Ovary (tissue), 3 donors: ENCODE data around the gene SIGLEC6.

Source experiments
- EP300 ChIP-seq: sonication (generic); formaldehyde crosslinking; IDR thresholded peaks from one replicate; pipeline ENCODE4 v1.6.1; 2017; ENCODE audit warnings: antibody characterized with exemption
- POLR2A ChIP-seq: fragments of 450-650 bp; IDR thresholded peaks from one replicate; pipeline ENCODE4 v1.6.1; 2017; ENCODE audit warnings: antibody characterized with exemption, mild to moderate bottlenecking, moderate library complexity
- TF ChIP-seq, protein P1 (sequence below), 3 donors: fragments of 450-650 bp in 2 of 3; fragments of 200-600 bp in 1 of 3; IDR thresholded peaks; one replicate each; pipeline versions ENCODE4 v1.5.1 to v1.8.0; 2016 to 2022; ENCODE audit warnings: antibody characterized with exemption in 3 of 3, mild to moderate bottlenecking in 1 of 3
- donor health status: DM: no; HTN: no; CAD: no.

DNA sequence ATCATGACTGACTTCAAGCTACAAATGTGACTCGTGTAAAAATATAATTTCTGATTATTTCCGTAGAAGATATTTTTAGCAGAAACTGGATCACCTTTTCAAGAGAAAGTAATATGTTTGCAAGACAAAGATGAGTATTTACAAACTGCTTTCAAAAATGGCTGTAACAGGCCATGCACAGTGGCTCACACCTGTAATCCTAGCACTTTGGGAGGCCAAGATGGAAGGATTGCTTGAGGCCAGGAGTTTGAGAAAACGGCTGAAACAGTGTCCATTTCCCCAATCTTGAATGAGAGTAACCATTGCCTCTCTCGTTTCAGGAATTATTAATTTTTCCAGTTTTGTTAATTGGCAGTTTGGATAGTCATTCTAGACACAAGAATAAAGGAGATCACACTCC lies 36.1 kb upstream of the SIGLEC6 start:
- TF ChIP-seq, protein P1, sequence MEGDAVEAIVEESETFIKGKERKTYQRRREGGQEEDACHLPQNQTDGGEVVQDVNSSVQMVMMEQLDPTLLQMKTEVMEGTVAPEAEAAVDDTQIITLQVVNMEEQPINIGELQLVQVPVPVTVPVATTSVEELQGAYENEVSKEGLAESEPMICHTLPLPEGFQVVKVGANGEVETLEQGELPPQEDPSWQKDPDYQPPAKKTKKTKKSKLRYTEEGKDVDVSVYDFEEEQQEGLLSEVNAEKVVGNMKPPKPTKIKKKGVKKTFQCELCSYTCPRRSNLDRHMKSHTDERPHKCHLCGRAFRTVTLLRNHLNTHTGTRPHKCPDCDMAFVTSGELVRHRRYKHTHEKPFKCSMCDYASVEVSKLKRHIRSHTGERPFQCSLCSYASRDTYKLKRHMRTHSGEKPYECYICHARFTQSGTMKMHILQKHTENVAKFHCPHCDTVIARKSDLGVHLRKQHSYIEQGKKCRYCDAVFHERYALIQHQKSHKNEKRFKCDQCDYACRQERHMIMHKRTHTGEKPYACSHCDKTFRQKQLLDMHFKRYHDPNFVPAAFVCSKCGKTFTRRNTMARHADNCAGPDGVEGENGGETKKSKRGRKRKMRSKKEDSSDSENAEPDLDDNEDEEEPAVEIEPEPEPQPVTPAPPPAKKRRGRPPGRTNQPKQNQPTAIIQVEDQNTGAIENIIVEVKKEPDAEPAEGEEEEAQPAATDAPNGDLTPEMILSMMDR (IDR thresholded peaks at IDR 0.05), result no peak
- no peak for TF ChIP-seq POLR2A
- TF ChIP-seq EP300, result no peak
